ENCODE measurements around the gene PAGR1.
"Not testable (repeated sequence)": the region's sequence is repeated elsewhere in the genome, so short reads cannot be mapped to it uniquely, and the experiment has no call there.

The PAGR1 gene

GRCh38 chr16:29784157-29784556 lies 31.8 kb upstream of the PAGR1 start:
- DNase-seq (ENCODE audit: insufficient read length) (no peak), FAIRE-seq (no peak)
- TF ChIP-seq TAF1 (IDR thresholded peaks at IDR 0.05; ENCODE audit: borderline replicate concordance, low read depth, low read length) = no peak
- no peak for TF ChIP-seq POLR2AphosphoS5 (IDR thresholded peaks at IDR 0.05; ENCODE audit: low read depth, low read length)
- no peak for TF ChIP-seq POLR2A (IDR thresholded peaks at IDR 0.05; ENCODE audit: low read depth, low read length)

GRCh38 chr16:29784901-29785500 lies 31.0 kb upstream of the PAGR1 start:
- FAIRE-seq = no peak
- TF ChIP-seq POLR2AphosphoS5 (IDR thresholded peaks at IDR 0.05; ENCODE audit: low read depth, low read length) = no peak
- TF ChIP-seq TAF1 (IDR thresholded peaks at IDR 0.05; ENCODE audit: borderline replicate concordance, low read depth, low read length) = no peak
- no peak for TF ChIP-seq POLR2A (IDR thresholded peaks at IDR 0.05; ENCODE audit: low read depth, low read length)
- peak; percentile 66 for DNase-seq (ENCODE audit: insufficient read length)

GRCh38 chr16:29787155-29787554 lies 28.8 kb upstream of the PAGR1 start:
- not testable (repeated sequence) for DNase-seq (ENCODE audit: insufficient read length); FAIRE-seq

- FAIRE-seq (no peak), DNase-seq (ENCODE audit: insufficient read length) (no peak)
- TF ChIP-seq POLR2AphosphoS5 (IDR thresholded peaks at IDR 0.05; ENCODE audit: low read depth, low read length) = no peak
- TF ChIP-seq TAF1 (IDR thresholded peaks at IDR 0.05; ENCODE audit: borderline replicate concordance, low read depth, low read length) = no peak
- no peak for TF ChIP-seq POLR2A (IDR thresholded peaks at IDR 0.05; ENCODE audit: low read depth, low read length)
These were observed 26.2 kb upstream of the PAGR1 start for GRCh38 chr16:29789775-29790182.

GRCh38 chr16:29790183-29790948 lies 25.6 kb upstream of the PAGR1 start, which contains the start of gene KIF22:
KIF22 (plus strand) TSS chr16:29790751; CDS start chr16:29790760, 9 bp downstream.
- DNase-seq (ENCODE audit: insufficient read length) (peak; percentile 99), FAIRE-seq (peak; percentile 90)
- TF ChIP-seq TAF1 (IDR thresholded peaks at IDR 0.05; ENCODE audit: borderline replicate concordance, low read depth, low read length) (peak; percentile 55; the same call in 1 of the 2 replicates), POLR2A (IDR thresholded peaks at IDR 0.05; ENCODE audit: low read depth, low read length) (peak; percentile 89), POLR2AphosphoS5 (IDR thresholded peaks at IDR 0.05; ENCODE audit: low read depth, low read length) (peak; percentile 80)

GRCh38 chr16:29790949-29791844 lies 24.8 kb upstream of the PAGR1 start:
- DNase-seq (ENCODE audit: insufficient read length) (no peak), FAIRE-seq (peak; percentile 62)
- no peak for TF ChIP-seq POLR2A (IDR thresholded peaks at IDR 0.05; ENCODE audit: low read depth, low read length)
- no peak for TF ChIP-seq POLR2AphosphoS5 (IDR thresholded peaks at IDR 0.05; ENCODE audit: low read depth, low read length)
- no peak for TF ChIP-seq TAF1 (IDR thresholded peaks at IDR 0.05; ENCODE audit: borderline replicate concordance, low read depth, low read length)

- FAIRE-seq = no peak
- TF ChIP-seq POLR2AphosphoS5 (IDR thresholded peaks at IDR 0.05; ENCODE audit: low read depth, low read length) (no peak), POLR2A (IDR thresholded peaks at IDR 0.05; ENCODE audit: low read depth, low read length) (no peak), TAF1 (IDR thresholded peaks at IDR 0.05; ENCODE audit: borderline replicate concordance, low read depth, low read length) (no peak)
These were observed 23.8 kb upstream of the PAGR1 start for GRCh38 chr16:29791845-29792807.

GRCh38 chr16:29793153-29793552 lies 22.8 kb upstream of the PAGR1 start:
- not testable (repeated sequence) for DNase-seq (ENCODE audit: insufficient read length)

More at GRCh38 chr16:29791845-29792807, 23.8 kb upstream of the PAGR1 start:
- DNase-seq (ENCODE audit: insufficient read length) = no peak

GRCh38 chr16:29794231-29794710 lies 21.7 kb upstream of the PAGR1 start:
- TF ChIP-seq POLR2AphosphoS5 (IDR thresholded peaks at IDR 0.05; ENCODE audit: low read depth, low read length) = no peak
- no peak for TF ChIP-seq POLR2A (IDR thresholded peaks at IDR 0.05; ENCODE audit: low read depth, low read length)
- TF ChIP-seq TAF1 (IDR thresholded peaks at IDR 0.05; ENCODE audit: borderline replicate concordance, low read depth, low read length) = no peak
- no peak for FAIRE-seq

More at GRCh38 chr16:29793153-29793552, 22.8 kb upstream of the PAGR1 start:
- FAIRE-seq = not testable (repeated sequence)

GRCh38 chr16:29802416-29802935 lies 13.5 kb upstream of the PAGR1 start:
- no peak for TF ChIP-seq POLR2AphosphoS5 (IDR thresholded peaks at IDR 0.05; ENCODE audit: low read depth, low read length)
- TF ChIP-seq TAF1 (IDR thresholded peaks at IDR 0.05; ENCODE audit: borderline replicate concordance, low read depth, low read length) = no peak
- no peak; the same call in 1 of the 2 replicates for TF ChIP-seq POLR2A (IDR thresholded peaks at IDR 0.05; ENCODE audit: low read depth, low read length)
- DNase-seq (ENCODE audit: insufficient read length) = no peak
- FAIRE-seq = no peak

More at GRCh38 chr16:29794231-29794710, 21.7 kb upstream of the PAGR1 start:
- no peak for DNase-seq (ENCODE audit: insufficient read length)

Measured in GM12892 (cell line).